Stomach smooth muscle (tissue), 2 donors: ENCODE measurements around the gene NRK.

Experiments used
- H3K27ac ChIP-seq: one replicate; pipeline ENCODE4 v1.7.0; 2013; ENCODE audit warnings: mild to moderate bottlenecking, low read length, inconsistent platforms
- H3K27me3 ChIP-seq, 2 donors: one replicate each; pipeline ENCODE4 v1.7.0; 2013; ENCODE audit warnings: low read length in 2 of 2; ENCODE audit not compliant: insufficient read depth in 2 of 2, control insufficient read depth in 1 of 2
- H3K36me3 ChIP-seq, 2 donors: one replicate each; pipeline ENCODE4 v1.7.0; 2013; ENCODE audit warnings: low read length in 2 of 2; ENCODE audit not compliant: control insufficient read depth in 2 of 2, insufficient read depth in 2 of 2
- H3K4me1 ChIP-seq: one replicate; pipeline ENCODE4 v1.7.0; 2013; ENCODE audit warnings: low read length; ENCODE audit not compliant: control insufficient read depth, insufficient read depth
- H3K4me3 ChIP-seq, 2 donors: one replicate each; pipeline ENCODE4 v1.7.0; 2013; ENCODE audit warnings: low read length in 2 of 2
- H3K9ac ChIP-seq, 2 donors: one replicate each; pipeline ENCODE4 v1.7.0; 2013; ENCODE audit warnings: low read length in 2 of 2, mild to moderate bottlenecking in 1 of 2
- H3K9me3 ChIP-seq, 2 donors: one replicate each; pipeline ENCODE4 v1.7.0; 2013; ENCODE audit warnings: low read length in 2 of 2; ENCODE audit not compliant: control insufficient read depth in 2 of 2
- donor health status: healthy.
- donor health status: Pancreatic carcinoma.

Gene NRK

DNA sequence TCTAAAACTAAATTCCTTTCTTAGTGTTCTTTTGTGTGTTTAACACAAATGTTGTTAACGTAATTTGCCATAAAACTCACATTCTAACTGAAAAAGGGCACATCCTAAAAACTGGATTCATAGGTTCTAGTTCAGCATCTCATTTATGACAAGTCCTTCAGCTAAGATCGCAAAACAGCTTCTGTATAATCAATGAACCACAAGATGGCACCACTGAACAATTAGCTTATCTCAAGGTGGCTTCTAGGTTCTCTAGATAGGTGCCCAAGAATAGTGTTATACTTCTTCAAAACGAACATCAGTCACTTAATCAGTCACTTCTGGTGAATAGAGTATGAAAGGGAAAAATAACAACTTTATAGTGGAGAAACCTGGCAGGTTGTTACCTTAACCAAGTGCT is 54.3 kb downstream of the NRK start:
- no peaks in the 10 kb centered on the region for H3K9me3 ChIP-seq
- no peaks in the 10 kb centered on the region for H3K27me3 ChIP-seq
- no peak overlapping the region for H3K27ac ChIP-seq
- no peaks in the 10 kb centered on the region for H3K4me1 ChIP-seq
- no peak overlapping the region for H3K9ac ChIP-seq
- no peak overlapping the region for H3K4me3 ChIP-seq
- no peaks in the 10 kb centered on the region for H3K36me3 ChIP-seq

DNA sequence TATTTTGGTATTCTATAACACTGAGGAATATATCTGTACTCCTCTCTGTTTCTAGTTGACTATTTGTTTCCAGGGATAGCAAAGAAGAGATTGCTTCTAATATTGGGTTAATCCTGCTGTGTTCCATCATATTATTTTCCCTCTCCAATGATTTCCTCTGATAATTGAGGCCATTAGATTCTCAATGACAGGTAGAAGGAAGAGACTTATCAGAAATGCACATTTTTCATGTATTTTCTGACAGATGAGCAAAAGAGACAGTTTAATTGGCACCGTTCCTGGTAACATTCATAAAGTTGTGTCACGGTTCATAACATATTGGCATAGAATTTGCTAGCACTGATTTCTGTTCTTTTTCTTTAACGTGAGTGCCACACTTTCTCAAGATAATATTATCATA is 58.2 kb downstream of the NRK start:
- Histone ChIP-seq H3K36me3 (no peaks in the 10 kb centered on the region), H3K9me3 (no peaks in the 10 kb centered on the region), H3K9ac (no peak overlapping the region), H3K4me1 (no peaks in the 10 kb centered on the region), H3K27me3 (no peaks in the 10 kb centered on the region), H3K4me3 (no peak overlapping the region), H3K27ac (no peak overlapping the region)

DNA sequence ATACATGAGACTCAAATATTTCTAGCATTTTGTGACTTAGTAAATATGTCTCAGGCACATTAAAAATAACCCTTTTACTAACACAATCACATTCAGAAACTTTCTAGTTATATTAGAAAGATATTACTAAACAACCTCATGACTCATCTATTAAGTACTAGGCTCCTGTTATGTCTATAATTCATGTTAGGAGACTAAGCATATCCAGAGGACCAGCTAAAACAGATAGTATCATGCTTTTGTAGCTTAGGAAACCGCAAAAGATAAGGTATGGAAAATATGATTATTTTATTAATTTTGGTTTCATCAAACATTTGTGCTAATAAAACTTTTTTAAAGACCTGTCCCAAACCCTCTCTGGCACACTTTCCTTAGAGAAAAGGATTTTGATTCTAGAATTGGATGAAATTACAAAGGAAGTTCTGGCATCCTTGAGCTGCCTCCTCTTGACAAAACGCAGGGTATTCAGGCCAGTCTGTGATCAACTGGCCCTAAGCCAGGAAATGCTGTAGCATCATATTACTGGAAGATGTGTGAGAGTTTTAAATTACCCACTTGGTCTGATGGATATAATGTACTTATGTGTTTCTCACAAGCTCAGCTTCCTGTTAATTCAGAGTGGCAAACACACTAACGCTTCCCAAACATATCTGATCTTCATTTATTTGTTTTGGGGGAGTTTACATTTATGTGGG is 60.4 kb downstream of the NRK start:
- no peak overlapping the region for H3K4me3 ChIP-seq
- no peaks in the 10 kb centered on the region for H3K9me3 ChIP-seq
- no peaks in the 10 kb centered on the region for H3K27me3 ChIP-seq
- H3K36me3 ChIP-seq = no peaks in the 10 kb centered on the region
- H3K4me1 ChIP-seq = no peaks in the 10 kb centered on the region
- no peak overlapping the region for H3K9ac ChIP-seq
- no peak overlapping the region for H3K27ac ChIP-seq

DNA sequence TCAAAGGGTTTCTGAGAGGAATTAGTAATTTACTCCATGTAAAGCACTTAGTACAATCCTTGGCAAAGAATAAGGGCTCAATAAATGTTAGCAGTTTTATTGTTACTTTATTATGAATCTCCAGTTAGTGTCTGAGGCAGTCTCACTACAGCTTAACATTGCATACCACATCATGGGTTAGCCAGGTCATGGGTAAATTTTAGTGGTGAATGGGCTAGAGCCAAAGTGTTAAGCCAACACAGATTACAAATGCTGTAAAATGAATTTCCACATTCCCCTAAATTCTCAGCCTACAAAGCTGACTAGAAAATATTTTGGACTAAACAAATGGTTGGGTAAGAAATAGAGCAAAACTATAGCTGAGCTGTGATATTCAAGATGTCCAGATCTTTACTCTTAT is 72.4 kb downstream of the NRK start:
- no peaks in the 10 kb centered on the region for H3K4me1 ChIP-seq
- no peaks in the 10 kb centered on the region for H3K36me3 ChIP-seq
- H3K27ac ChIP-seq = no peak overlapping the region
- H3K9me3 ChIP-seq = no peaks in the 10 kb centered on the region
- H3K9ac ChIP-seq = no peak overlapping the region
- no peaks in the 10 kb centered on the region for H3K27me3 ChIP-seq
- no peak overlapping the region for H3K4me3 ChIP-seq

DNA sequence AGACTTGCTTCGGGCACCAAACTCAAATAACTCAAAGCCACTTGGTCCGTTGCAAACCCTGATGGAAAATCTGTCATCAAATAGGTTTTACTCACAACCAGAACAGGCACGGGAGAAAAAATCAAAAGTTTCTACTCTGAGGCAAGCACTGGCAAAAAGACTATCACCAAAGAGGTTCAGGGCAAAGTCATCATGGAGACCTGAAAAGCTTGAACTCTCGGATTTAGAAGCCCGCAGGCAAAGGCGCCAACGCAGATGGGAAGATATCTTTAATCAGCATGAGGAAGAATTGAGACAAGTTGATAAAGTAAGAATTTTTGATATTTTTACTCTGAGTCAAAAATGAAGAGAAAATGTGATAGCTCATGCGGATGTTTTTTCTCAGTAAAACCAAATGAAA is 87.2 kb downstream of the NRK start:
- H3K4me3 ChIP-seq = no peak overlapping the region
- H3K9ac ChIP-seq = no peak overlapping the region
- H3K4me1 ChIP-seq = no peaks in the 10 kb centered on the region
- H3K36me3 ChIP-seq = no peaks in the 10 kb centered on the region
- H3K9me3 ChIP-seq = no peaks in the 10 kb centered on the region
- no peak overlapping the region for H3K27ac ChIP-seq
- peaks cover 0 to 5% of the 10 kb centered on the region in 2 donors for H3K27me3 ChIP-seq

DNA sequence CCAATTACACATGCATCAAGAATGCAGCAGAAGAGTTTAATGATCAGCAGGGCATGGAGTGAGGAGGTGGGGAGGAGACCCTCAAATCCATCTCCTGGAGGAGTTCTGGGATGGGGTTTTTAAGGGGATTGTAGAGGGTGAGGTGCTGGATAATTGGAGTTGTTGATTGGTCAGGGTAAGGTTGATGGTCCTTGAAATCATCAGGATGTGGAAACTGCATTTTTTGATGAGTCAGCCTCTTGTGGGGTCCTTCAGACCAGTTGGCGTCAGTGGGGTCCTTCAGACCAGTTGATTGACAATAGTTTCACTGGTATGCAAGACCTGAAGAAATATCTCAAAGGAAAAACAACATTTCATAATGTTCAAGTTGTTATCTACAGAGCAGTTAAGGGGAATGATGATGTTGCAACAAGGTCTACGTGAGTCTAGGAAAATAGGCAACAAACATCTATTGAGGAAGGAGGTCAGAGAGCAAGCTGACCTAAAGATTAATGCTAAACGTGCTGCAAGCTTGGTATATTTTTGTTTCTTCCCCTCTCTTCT is 88.3 kb downstream of the NRK start:
- Histone ChIP-seq H3K27ac (no peak overlapping the region), H3K36me3 (no peaks in the 10 kb centered on the region), H3K4me3 (no peak overlapping the region), H3K4me1 (no peaks in the 10 kb centered on the region), H3K9me3 (no peaks in the 10 kb centered on the region), H3K27me3 (peaks cover 0 to 5% of the 10 kb centered on the region in 2 donors), H3K9ac (no peak overlapping the region)

DNA sequence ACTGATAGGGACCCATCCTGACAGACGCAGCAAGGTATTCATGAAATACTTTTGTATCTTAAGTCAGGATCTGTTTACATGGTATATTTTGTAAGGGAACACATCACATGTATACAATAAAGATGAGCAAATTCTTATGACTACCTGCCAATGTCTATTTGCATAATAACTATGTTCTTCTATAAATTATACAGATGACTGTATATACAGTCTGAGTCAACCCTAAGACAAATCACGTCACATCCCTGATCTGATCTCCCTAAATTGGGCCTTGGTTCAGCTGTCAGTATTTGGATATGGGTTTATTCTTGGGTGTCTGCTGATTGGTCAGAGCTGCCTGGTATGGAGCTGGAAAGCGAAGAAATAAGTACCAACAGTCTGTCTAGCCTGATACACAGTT is 122.9 kb downstream of the NRK start:
- H3K9me3 ChIP-seq = no peaks in the 10 kb centered on the region

DNA sequence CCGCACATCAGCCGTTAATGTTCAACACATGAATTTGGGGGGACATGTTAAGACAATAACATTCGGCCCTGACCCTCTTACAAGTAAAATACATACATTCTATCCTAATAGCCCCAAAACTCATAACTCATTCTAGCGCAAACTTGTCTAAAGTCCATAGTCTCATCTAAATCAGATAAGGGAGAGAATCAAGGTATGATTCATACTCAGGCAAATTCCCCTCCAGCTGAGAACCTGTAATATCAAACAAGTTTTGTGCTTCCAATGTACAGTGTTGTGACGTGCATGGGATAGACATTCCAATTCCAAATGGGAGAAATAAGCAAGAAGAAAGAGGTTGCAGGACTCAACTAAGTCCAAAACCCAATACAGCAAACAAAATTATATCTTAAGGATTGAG is 147.1 kb downstream of the NRK start:
- peaks cover 0 to 4% of the 10 kb centered on the region in 2 donors for H3K27me3 ChIP-seq
- no peaks in the 10 kb centered on the region for H3K9me3 ChIP-seq
- H3K9ac ChIP-seq = no peak overlapping the region
- H3K4me1 ChIP-seq = no peaks in the 10 kb centered on the region
- no peak overlapping the region for H3K4me3 ChIP-seq
- H3K27ac ChIP-seq = no peak overlapping the region
- H3K36me3 ChIP-seq = no peaks in the 10 kb centered on the region

More for the DNA sequence above, 122.9 kb downstream of the NRK start:
- no peaks in the 10 kb centered on the region for H3K36me3 ChIP-seq
- H3K9ac ChIP-seq = no peak overlapping the region
- no peak overlapping the region for H3K27ac ChIP-seq
- no peaks in the 10 kb centered on the region for H3K4me1 ChIP-seq
- no peak overlapping the region for H3K4me3 ChIP-seq
- no peaks in the 10 kb centered on the region for H3K27me3 ChIP-seq

DNA sequence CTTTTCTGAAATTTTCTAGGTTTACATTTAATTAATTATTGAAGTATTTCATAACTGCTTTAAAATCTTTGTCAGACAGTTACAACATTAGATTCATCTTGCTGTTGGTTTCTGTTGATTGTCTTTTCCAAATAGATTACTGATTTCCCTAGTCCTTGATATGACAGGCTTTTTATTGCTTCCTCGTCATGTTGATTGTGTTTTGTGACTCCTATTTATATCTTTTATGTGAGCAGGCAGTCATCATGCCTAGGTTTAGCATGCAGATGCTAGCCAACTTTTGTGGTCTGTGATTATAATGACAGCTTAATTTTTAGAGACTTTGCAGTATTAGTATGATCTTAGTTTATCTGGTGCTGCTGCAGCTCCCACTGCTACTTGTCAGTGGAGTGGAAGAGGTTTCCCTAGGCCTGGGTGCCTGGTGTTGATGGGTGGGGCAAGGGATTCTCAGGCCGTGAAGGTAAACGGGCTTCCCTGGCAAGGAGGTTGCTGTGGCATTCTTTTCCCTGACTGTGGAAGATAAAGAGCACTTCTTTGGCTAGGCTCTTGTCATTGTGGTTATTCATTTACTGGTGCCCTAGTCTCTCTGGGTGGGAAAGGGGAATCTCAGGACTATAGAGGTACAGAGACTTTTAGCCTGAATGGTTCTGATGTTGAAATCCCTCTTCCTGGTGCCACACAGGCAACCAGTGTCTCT is 150.5 kb downstream of the NRK start:
- Histone ChIP-seq H3K27me3 (peaks cover 0 to 2% of the 10 kb centered on the region in 2 donors), H3K36me3 (no peaks in the 10 kb centered on the region), H3K9me3 (no peaks in the 10 kb centered on the region), H3K9ac (no peak overlapping the region), H3K27ac (no peak overlapping the region), H3K4me3 (no peak overlapping the region), H3K4me1 (no peaks in the 10 kb centered on the region)

DNA sequence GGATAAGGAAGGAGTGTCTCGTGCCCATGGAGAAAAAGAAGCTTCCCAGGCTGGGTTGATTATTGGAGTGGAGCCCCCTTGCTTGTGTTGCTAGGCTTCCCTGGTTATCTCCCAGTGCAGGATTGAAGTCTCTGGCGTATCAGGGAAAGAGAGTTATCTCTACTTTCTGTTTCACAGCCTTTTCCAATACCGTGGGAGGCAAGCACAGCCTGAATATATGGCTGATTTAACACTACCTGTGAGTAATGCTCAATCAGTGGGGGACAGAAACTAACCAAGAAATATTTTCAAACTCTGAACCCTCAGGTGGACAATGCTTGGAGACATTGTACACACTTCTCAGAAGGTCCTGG is 151.0 kb downstream of the NRK start:
- Histone ChIP-seq H3K9ac (no peak overlapping the region), H3K4me1 (no peaks in the 10 kb centered on the region), H3K27ac (no peak overlapping the region), H3K9me3 (no peaks in the 10 kb centered on the region), H3K27me3 (peaks cover 0 to 2% of the 10 kb centered on the region in 2 donors), H3K4me3 (no peak overlapping the region), H3K36me3 (no peaks in the 10 kb centered on the region)

DNA sequence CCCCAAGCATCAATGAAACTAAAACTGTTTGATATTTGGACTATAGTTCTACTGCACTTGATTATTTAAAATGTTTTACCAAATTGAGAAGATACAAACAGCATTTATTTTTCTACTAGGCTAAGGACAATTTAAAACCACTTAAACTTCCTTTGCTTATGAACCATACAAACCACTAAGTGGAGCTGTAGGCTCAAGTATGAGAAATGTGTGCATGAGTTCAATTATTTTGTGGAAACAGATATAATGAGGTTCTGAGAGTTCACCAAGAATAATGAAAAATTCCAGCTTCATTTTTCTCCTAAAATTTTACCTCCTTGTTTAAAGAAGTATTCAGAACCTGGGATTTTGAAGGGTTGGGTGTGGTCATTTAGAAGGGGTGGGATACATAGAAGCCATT is 153.0 kb downstream of the NRK start:
- Histone ChIP-seq H3K9ac (no peak overlapping the region), H3K4me3 (no peak overlapping the region), H3K9me3 (no peaks in the 10 kb centered on the region), H3K4me1 (no peaks in the 10 kb centered on the region), H3K27me3 (no peaks in the 10 kb centered on the region), H3K36me3 (no peaks in the 10 kb centered on the region), H3K27ac (no peak overlapping the region)
